Stimulated activated effector memory CD8-positive, alpha-beta T cell treated with anti-CD3 and anti-CD28 coated beads, Interleukin-12 subunit alpha, Interleukin-12 subunit beta, amount 100 ng/mL, for 72 hours (primary cell): Measurements from ENCODE around the gene UBD.

Source experiments
- ATAC-seq: fragments of 150-1000 bp; cut with Tn5 transposase; 2 replicates; pipeline ENCODE4 v1.10.0; 2021
- DNase-seq, 2 donors: peaks; one replicate each; pipeline ENCODE4 v3.0.0; 2021 to 2022; ENCODE audit warnings: low spot score in 2 of 2
- H3K27ac Mint-ChIP-seq: one replicate; pipeline ENCODE4 v1.8.0; 2022; ENCODE audit warnings: mild to moderate bottlenecking, mixed read lengths
- H3K36me3 Mint-ChIP-seq: one replicate; pipeline ENCODE4 v1.8.0; 2022; ENCODE audit warnings: mild to moderate bottlenecking, mixed read lengths
- H3K4me1 Mint-ChIP-seq: one replicate; pipeline ENCODE4 v1.8.0; 2022; ENCODE audit warnings: mixed read lengths
- H3K4me3 Mint-ChIP-seq: one replicate; pipeline ENCODE4 v1.8.0; 2022; ENCODE audit warnings: mild to moderate bottlenecking, mixed read lengths
- H3K9me3 Mint-ChIP-seq: one replicate; pipeline ENCODE4 v1.8.0; 2022; ENCODE audit warnings: mixed read lengths

Gene UBD

GRCh38 chr6:29519291-29520010 is 40.1 kb downstream of the UBD start:
- H3K27ac Mint-ChIP-seq = no peak overlapping the region
- no peak for ATAC-seq
- peaks cover 20% of the 10 kb centered on the region for H3K4me1 Mint-ChIP-seq

DNA sequence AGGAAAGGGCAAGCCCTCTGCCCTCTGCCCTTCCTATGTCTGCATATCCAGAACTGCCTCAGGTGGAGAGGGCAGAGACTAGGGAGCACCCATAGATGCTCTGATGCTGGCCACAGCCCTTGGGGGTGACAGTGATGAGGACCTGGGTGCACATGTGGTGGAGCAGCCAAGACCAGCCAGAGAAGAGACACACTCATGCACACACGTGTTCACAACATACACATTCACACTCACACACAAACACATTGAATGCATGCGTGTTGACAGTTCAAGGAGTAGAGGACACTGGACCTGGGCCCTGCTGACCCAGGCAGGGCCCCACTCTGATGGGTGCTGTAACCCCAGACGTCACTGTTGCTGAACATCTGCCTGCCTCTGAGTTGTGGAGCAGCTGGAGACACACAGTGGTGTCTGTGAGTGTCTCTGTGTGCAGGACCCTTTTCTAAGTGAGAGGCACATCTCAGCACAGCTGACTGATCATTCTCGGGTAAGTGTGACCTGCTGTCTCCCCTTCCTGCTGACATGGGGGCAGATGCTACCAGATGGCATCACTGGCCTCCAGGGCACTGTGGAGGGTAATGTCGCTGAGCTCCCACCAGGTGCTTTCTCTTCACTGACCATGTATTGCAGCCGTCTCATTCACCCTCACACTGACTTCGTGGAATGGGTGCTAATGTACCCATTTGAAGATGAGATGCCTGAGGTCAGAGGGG is 41.6 kb downstream of the UBD start:
- Mint-ChIP-seq H3K27ac (no peak overlapping the region), H3K4me1 (peaks cover 20% of the 10 kb centered on the region), H3K4me3 (no peak overlapping the region), H3K9me3 (no peaks in the 10 kb centered on the region), H3K36me3 (no peaks in the 10 kb centered on the region)
- DNase-seq = no peak
- no peak for ATAC-seq

More at GRCh38 chr6:29519291-29520010, 40.1 kb downstream of the UBD start:
- no peak for DNase-seq
- Mint-ChIP-seq H3K9me3 (no peaks in the 10 kb centered on the region), H3K4me3 (no peak overlapping the region), H3K36me3 (no peaks in the 10 kb centered on the region)

DNA sequence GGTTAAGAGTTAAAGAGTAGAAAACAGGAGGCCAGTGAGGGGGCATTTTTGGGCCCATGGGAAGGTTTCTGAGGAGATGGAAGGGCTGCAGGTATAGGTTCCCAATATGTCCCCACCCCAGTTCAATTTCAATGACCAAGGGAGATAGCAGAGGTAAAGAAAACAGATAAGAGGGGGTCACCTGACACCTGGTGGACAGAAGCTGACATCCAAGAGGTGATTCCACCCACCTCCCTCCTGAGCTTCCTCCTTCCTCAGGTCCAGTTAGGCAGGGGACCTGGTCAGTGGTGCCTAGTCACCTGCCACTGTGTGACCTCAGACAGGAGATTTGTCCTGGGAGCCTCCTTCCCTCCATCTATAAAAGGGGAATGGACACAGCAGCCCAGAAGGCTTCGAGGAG is 42.3 kb downstream of the UBD start:
- Mint-ChIP-seq H3K9me3 (no peaks in the 10 kb centered on the region), H3K27ac (no peak overlapping the region), H3K4me3 (no peak overlapping the region), H3K4me1 (peaks cover 20% of the 10 kb centered on the region), H3K36me3 (no peaks in the 10 kb centered on the region)
- ATAC-seq = no peak
- no peak for DNase-seq

DNA sequence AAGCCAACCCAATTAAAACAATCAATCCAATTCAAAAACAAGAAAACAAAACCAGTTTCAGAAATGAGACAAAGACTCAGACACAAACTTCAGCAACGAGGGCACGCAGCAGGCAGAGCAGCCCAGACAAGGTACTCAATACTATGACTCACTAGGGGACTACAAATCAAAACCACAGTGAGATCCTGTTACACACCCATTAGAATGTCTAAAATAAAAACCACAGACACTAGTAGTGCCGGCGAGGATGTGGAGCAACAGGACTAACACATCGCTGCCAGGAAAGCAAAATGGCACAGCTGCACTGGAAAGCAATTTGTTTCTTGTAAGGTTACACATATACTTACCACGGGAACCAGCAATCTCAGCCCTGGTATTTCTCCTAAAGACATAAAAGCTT is 43.4 kb downstream of the UBD start:
- Mint-ChIP-seq H3K36me3 (no peaks in the 10 kb centered on the region), H3K4me3 (no peak overlapping the region), H3K9me3 (no peaks in the 10 kb centered on the region), H3K4me1 (peaks cover 20% of the 10 kb centered on the region), H3K27ac (no peak overlapping the region)
- ATAC-seq = peak; percentile 98
- DNase-seq = no peak

GRCh38 chr6:29510746-29511300 is 48.7 kb downstream of the UBD start:
- H3K27ac Mint-ChIP-seq = no peak overlapping the region
- ATAC-seq (no peak), DNase-seq (no peak)
- H3K4me3 Mint-ChIP-seq = no peak overlapping the region
- no peaks in the 10 kb centered on the region for H3K36me3 Mint-ChIP-seq
- H3K9me3 Mint-ChIP-seq = no peaks in the 10 kb centered on the region
- peaks cover 7% of the 10 kb centered on the region for H3K4me1 Mint-ChIP-seq

GRCh38 chr6:29510202-29510601 is 49.3 kb downstream of the UBD start:
- Mint-ChIP-seq H3K36me3 (no peaks in the 10 kb centered on the region), H3K9me3 (no peaks in the 10 kb centered on the region), H3K4me1 (peaks cover 5% of the 10 kb centered on the region), H3K27ac (no peak overlapping the region), H3K4me3 (no peak overlapping the region)
- DNase-seq (no peak), ATAC-seq (no peak)

GRCh38 chr6:29509711-29510110 is 49.8 kb downstream of the UBD start:
- no peak for ATAC-seq
- H3K4me1 Mint-ChIP-seq = peaks cover under 1% of the 10 kb centered on the region

DNA sequence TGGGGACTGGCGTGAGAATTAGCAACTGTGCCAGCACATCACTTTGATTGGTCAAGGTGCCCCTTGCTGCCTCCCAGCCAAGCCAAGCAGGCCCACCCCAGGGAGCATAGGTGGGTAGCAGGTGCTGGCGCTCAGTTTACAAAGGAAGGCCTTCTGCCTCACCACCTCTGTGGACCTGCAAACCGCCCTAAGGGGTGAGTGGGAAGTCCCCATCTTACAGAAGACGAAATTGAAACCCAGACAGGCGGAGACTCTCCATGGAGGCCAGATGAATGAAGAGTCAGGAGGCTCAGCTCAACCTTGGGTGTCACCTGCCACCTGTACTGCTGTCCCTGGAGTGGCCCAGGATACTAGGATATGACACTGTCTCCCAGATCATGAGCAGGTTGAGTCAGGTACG is 50.3 kb downstream of the UBD start:
- DNase-seq (peak in 1 of 2 donors; percentile 50), ATAC-seq (peak; percentile 52)
- Mint-ChIP-seq H3K9me3 (no peaks in the 10 kb centered on the region), H3K4me3 (no peak overlapping the region), H3K36me3 (no peaks in the 10 kb centered on the region), H3K27ac (no peak overlapping the region), H3K4me1 (no peaks in the 10 kb centered on the region)

More at GRCh38 chr6:29509711-29510110, 49.8 kb downstream of the UBD start:
- Mint-ChIP-seq H3K9me3 (no peaks in the 10 kb centered on the region), H3K27ac (no peak overlapping the region), H3K4me3 (no peak overlapping the region), H3K36me3 (no peaks in the 10 kb centered on the region)
- no peak for DNase-seq

GRCh38 chr6:29507319-29507718 is 52.2 kb downstream of the UBD start:
- no peaks in the 10 kb centered on the region for H3K36me3 Mint-ChIP-seq
- no peaks in the 10 kb centered on the region for H3K4me1 Mint-ChIP-seq
- no peak overlapping the region for H3K27ac Mint-ChIP-seq
- no peaks in the 10 kb centered on the region for H3K9me3 Mint-ChIP-seq
- no peak overlapping the region for H3K4me3 Mint-ChIP-seq
- DNase-seq = no peak
- ATAC-seq = no peak

- Mint-ChIP-seq H3K9me3 (no peaks in the 10 kb centered on the region), H3K4me3 (no peak overlapping the region), H3K4me1 (no peaks in the 10 kb centered on the region), H3K27ac (no peak overlapping the region), H3K36me3 (no peaks in the 10 kb centered on the region)
- peak in 1 of 2 donors; percentile 32 for DNase-seq
- ATAC-seq = peak; percentile 17
These were observed 53.0 kb downstream of the UBD start for GRCh38 chr6:29506446-29507067.

DNA sequence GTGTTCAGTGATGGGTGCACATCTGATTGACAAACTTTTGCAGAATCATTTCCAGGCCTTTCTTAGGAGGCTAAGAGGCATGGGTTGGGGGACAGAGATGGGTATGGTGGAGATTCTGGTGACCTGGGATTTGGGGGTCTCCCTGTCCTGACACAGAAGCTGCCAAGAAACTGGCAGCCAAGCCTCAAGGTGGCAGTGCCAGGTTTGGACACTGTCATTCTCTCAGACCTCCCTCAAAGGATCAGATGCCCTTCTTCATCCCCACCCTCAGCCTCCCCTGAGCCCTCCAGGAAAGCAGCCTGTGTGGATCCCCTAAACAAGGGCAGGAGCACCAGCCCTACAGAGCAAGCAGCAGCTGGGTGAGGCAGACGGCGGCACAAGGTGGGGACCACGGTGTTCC is 53.7 kb downstream of the UBD start:
- no peak for ATAC-seq
- no peaks in the 10 kb centered on the region for H3K9me3 Mint-ChIP-seq
- no peaks in the 10 kb centered on the region for H3K4me1 Mint-ChIP-seq

More for the DNA sequence above, 53.7 kb downstream of the UBD start:
- no peak overlapping the region for H3K4me3 Mint-ChIP-seq
- no peaks in the 10 kb centered on the region for H3K36me3 Mint-ChIP-seq
- H3K27ac Mint-ChIP-seq = no peak overlapping the region
- DNase-seq = no peak
